Retina (tissue), 1 donor: Measurements from ENCODE around the gene TSPEAR.
A peak's percentile ranks its signal among the peaks of the same experiment; 100 is the strongest.
"Not testable (repeated sequence)": the region's sequence is repeated elsewhere in the genome, so short reads cannot be mapped to it uniquely, and the experiment has no call there.

Experiments
- DNase-seq: peaks from one replicate; pipeline ENCODE4 v3.0.0-alpha.2; 2016

Gene TSPEAR

DNA sequence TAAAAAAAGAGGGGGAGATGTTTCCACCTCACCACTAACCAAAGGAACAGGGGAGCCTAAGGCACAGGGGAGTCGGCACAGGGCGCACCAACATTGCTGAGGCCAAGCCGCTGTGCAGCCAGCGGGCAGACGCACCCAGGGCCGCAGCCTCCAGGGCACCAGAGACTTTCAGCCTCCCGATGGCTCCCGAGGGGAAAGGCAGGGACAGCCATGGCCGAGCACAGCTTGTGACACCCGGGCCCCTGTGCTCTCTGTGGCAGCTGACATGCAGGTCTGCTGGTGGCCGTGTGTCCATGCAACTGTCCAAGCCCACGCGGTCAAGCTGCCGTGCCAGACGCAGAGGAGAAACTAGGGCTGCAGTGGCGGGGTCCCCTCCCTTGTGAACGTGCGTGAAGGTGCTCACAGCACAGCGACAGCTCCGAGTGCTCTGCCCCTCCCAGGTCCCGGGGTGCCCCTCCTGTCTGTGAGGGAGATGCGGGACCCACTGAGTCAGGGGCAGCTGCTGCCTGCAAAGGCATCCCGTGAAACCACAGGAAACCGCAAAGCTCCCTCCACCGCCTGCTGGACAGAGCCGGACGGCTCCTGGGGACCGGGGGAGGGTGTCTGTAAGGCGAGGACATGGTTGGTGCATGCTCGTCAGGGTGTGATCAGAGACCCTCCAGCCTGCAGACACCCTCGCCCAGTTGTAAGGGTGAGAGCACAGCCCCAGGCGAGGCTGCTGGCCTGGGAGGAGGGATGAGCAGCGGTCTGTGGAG, 62.6 kb downstream of the TSPEAR start:
- DNase-seq: no peak

DNA sequence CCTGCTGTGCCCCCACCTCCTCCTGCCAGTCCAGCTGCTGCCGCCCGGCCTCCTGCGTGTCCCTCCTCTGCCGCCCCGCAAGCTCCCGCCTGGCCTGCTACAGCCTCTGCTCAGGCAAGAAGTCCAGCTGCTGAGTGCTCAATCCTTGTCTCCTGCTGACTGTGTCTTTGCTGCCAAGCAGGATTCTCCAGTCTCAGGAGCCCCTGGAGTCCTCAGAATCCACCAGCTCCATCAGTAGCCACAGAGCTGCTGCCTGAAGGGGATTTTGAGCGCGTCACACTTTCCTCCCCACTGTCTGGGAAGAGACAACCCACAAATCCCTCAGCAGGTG, 64.2 kb downstream of the TSPEAR start:
- peak; percentile 48 for DNase-seq

DNA sequence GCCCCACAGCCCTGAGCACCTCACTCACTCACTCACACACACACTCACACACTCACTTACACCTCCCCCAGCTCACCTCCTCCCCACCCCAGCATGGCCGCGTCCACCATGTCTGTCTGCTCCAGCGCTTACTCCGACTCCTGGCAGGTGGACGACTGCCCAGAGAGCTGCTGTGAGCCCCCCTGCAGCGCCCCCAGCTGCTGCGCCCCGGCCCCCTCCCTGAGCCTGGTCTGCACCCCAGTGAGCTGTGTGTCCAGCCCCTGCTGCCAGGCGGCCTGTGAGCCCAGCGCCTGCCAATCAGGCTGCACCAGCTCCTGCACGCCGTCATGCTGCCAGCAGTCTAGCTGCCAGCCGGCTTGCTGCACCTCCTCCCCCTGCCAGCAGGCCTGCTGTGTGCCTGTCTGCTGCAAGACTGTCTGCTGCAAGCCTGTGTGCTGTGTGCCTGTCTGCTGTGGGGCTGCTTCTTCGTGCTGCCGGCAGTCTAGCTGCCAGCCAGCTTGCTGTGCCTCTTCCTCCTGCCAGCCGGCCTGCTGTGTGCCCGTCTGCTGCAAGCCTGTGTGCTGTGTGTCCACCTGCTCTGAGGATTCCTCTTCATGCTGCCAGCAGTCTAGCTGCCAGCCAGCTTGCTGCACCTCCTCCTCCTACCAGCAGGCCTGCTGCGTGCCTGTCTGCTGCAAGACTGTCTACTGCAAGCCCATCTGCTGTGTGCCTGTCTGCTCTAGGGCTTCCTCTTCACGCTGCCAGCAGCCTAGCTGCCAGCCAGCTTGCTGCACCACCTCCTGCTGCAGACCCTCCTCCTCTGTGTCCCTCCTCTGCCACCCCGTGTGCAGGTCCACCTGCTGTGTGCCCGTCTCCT, 64.8 kb downstream of the TSPEAR start, which contains the start of gene KRTAP10-11:
Gene KRTAP10-11 (plus strand): TSS at position 49 of the 856 bp plus-strand sequence. CDS start 45 bp downstream, at position 94.
- not testable (repeated sequence) for DNase-seq

DNA sequence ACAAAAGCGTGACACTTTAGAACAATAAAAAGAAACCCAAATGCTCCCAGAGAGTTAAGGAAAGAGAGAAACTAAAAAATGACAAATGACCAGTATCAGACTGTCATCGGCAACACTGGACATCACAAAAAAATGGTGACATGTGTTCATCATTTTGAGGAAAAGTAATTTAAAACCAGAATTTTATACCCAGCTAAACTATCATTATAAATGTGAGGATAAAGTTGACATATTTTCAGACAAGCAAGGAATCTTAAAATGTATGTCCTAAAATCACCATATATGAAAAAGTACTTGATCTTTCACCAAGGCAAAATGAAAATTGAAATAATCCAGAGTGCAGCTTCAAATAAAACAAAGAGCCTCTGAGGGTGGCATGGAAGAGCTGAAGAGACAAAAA, 66.5 kb downstream of the TSPEAR start:
- no peak for DNase-seq

DNA sequence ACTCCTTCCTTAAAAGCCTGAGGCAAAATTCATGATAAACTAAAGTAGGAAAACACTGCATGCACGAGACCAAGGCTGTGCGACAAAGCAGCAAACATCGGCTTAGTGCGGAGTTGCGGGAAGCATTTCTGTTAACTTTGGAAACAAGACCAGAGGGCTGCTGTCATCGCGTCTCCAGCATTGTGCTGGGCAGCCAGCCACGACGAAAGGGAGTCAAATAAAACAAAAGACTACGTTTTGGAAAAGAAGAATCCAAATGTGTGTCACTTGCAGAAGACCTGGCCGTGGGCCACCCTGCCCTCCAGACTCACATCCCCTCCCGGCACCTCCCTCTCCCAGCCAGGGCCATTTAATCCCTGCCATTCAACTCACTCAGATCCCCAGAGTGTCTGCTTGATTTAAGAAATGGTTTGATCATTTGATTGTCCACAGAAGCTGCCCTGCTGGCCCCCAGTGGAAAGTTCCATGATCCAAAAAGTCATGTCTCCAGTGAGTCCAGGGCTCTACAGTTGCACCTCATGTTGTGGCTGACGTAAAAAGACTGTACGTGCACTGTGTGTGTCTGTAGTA, 67.5 kb downstream of the TSPEAR start:
- DNase-seq: no peak

DNA sequence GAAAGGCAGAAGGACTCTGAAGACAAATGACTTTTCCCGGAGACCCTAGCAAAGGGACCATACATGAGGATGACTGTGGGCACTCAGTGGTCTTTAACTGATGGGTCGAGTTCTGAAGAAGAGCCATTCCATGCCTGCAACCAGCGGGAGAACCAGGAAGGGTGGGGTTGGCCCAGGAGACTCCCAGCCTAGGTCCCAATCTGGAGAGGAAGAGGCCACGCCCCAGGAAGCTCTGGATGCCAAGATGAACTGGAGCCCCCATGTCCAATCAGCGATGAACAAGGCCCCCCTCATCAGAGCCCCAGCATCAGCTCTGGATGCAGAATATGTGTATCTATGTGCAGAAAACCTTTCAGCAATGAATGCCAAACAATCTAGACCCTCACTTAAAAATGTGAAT, 70.6 kb downstream of the TSPEAR start:
- DNase-seq: no peak

DNA sequence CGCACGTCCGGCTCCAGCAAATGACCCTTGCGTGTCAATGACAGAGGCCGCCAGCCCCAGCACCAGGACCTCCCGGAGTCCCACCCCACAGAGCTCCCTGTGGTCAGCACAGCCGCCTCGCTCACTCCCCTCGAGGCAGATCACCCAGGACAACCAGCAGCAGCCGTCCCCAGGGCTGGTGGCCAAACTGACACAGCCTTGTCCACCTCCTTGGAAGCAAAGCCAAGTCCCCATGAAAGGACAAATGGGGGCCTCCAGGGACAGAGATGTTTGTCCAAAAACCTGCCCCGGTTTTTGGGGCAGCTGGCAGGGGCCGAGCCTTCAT, 72.1 kb downstream of the TSPEAR start:
- no peak for DNase-seq

DNA sequence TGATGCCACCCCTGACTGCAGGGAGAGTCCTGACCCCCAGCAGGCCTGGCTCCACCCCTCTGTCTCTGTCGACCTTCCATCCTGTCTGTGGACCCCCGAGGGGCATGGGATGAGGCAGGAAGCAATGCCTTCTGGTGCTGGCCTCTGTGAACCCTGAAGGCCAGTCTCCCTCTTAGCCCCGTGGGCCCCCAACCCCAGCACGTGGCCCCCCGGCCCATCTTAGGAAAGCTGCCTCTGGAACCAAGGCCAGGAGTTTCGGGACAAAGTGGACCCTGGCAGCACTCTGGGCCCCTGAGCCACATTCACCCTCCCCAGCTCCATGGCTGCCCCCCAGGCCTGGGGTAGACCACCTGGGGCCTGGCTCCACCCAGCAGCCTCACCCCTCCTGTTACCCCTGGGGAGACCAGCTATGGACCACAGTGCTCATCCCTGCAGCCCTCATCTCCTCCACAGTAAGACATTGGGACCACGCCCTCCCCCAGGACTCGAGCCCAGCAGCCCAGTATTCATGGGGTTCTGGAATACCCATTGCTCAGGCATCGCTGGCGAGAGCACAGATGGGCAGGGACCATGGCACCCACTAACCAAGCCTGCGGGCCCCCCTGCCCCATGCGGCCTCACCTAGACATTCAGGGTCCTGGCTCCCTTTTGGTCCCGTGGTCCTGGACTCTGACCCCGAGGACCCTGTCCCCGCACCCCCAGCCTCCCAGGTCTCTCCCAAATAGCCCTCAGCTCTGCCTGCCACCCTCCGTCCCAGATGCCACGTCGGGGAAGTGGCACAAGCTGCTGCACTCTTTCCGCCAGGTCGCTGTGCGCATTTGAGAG, 72.7 kb downstream of the TSPEAR start:
- not testable (repeated sequence) for DNase-seq

DNA sequence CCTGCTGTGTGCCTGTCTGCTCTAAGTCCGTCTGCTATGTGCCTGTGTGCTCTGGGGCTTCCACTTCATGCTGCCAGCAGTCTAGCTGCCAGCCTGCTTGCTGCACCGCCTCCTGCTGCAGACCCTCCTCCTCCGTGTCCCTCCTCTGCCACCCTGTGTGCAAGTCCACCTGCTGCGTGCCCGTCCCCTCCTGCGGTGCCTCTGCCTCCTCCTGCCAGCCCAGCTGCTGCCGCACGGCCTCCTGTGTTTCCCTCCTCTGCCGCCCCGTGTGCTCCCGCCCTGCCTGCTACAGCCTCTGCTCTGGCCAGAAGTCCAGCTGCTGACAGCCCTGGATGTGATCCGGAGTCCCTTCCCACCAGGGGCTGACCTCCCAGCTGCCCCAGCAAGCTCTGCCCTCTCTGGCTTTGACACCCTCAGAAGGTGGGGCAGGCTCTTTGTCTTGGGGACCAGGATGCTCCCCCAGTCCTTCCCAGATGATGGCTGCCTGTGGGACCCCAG, 73.5 kb downstream of the TSPEAR start:
- DNase-seq: not testable (repeated sequence)

DNA sequence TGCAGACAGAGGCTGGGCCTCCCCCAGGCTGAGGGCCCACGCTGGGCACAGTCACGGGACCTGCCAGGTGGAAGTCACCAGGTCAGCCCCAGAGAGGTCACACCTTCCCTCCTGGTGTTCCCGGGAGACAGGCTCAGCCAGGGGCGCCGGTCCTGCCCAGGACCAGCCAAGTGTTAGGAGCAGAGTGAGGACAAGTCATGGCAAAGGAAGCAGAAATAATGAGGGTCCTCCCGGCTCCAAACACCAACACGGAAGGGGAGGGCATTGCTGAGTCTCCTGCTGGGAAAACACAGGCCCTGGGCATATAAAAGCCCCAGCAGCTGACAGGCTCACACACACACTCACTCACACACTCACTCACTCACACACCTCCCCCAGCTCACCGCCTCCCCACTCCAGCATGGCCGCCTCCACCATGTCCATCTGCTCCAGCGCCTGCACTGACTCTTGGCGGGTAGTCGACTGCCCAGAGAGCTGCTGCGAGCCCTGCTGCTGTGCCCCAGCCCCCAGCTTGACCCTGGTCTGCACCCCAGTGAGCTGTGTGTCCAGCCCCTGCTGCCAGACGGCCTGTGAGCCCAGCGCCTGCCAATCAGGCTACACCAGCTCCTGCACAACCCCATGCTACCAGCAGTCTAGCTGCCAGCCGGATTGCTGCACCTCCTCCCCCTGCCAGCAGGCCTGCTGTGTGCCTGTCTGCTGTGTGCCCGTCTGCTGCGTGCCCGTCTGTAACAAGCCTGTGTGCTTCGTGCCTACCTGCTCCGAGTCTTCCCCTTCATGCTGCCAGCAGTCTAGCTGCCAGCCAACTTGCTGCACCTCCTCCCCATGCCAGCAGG, 74.1 kb downstream of the TSPEAR start, which contains the start of gene KRTAP10-10:
Gene KRTAP10-10 (plus strand): TSS at position 339 of the 833 bp plus-strand sequence. CDS start 62 bp downstream, at position 401.
- DNase-seq: peak; percentile 81

DNA sequence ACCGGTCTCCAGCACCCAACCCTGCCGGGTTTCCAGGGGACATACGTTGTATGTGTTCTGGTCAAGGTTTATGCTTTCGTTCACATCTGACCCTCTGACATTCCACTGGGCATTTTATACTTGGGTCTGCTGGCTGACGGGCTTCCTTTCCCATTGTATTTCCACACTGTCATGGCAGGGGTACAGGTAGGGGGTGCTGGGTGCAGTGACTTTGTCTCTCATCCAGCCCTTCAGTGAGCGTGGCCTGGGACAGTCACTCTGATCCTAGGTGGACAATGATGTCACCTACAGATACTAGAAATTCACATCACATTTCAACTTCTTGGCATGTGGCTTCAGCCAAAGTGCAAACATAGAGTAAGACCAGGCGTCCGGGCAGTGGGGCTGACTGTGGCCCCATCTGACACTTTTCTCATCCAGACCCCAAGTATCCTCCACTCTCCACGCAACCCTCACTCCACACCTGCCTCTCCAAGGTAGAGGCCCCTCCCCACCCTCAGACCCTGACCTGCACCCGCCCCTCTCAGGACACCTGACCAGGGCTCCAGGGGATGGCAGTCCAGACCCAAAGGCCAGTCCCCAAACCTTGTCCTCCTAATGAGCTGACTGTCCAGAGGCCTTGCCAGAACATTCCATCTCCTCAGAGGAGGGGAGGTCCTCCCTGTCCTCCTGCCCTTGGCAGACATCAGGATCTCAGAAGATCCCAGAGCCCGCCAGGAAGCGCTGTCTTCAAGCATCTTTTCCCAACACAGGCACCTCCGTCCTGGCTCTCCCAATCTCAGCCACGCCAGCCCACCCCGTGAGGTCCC, 75.0 kb downstream of the TSPEAR start:
- DNase-seq: no peak

DNA sequence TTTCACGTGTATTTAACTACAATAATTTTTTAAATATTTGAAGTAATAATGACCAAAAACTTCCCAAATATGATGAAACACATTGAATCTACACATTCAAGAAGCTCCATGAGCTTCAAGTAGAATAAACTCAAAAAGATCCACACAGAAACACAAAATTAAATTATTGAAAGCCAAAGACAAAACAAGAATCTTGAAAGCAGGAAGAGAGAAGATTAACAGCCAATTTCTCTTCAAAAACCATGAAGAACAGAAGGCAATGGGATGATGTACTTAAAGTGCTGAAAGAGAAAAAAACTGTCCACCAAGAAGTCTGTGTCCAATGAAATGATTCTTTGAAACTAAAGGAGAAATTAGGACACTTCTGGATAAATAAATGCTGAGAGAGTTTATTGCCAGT, 79.3 kb downstream of the TSPEAR start:
- DNase-seq: no peak

DNA sequence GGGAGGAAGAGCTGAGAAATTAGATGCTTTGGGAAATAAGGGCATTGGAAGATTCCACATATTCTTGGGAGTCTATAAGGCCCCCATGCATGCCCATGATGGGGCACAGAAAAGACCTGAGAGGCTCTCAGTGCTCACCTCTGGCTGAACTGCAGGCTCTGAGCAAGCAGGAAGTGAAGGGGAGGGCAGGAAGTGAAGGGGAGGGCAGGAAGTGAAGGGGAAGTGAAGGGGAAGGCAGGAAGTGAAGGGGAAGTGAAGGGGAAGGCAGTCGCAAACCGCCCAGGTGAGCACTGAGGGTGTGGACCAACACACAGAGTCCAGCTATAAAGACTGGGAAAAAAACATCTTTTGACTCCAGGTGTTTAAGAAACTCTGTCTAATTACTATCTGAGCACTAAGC, 80.9 kb downstream of the TSPEAR start:
- no peak for DNase-seq

DNA sequence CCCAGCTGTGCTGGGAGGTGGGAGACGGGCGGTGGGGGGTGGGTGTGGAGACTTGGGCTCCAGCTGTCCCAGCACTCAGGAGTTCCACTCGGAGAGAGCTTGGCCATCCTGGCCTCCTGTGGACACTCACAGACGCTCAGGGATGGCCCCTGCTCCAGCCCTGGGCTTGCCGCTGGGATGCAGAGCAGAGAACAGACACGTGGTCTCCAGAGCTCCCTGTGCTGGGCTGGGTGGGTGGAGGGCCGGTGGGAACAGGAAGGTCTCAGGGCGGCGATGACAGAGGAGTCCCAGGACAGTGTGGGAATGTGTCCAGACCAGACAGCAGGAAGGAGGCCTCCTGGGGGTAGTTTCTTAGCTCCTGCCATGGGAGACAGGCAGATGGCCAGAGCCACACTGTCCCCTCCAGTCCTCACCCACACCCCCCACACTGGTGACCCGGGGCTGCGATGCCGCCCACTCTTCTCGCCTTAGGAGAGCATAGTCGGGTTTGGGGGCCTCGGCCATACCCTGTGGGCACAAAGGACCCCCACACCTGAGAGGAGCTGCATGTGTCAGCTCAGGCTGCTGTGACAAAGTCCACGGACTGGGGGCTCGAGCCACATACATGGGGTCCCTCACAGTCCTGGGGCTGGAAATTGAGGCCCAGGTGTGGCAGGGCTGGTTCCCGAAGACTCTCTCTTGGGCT, 82.5 kb downstream of the TSPEAR start:
- no peak for DNase-seq

DNA sequence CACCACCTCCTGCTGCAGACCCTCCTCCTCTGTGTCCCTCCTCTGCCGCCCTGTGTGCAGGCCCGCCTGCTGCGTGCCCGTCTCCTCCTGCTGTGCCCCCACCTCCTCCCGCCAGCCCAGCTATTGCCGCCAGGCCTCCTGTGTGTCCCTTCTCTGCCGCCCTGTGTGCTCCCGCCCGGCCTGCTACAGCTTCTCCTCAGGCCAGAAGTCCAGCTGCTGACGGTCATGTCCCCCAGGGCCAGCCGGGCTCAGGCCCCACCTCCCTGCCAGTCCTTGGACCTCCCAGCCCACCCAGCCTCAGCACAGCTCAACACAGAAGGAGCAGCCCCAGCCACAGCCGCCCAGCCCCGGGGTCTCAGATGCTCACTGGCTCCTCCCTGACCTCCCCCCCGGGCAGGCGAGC, 83.5 kb downstream of the TSPEAR start:
- peak; percentile 57 for DNase-seq

DNA sequence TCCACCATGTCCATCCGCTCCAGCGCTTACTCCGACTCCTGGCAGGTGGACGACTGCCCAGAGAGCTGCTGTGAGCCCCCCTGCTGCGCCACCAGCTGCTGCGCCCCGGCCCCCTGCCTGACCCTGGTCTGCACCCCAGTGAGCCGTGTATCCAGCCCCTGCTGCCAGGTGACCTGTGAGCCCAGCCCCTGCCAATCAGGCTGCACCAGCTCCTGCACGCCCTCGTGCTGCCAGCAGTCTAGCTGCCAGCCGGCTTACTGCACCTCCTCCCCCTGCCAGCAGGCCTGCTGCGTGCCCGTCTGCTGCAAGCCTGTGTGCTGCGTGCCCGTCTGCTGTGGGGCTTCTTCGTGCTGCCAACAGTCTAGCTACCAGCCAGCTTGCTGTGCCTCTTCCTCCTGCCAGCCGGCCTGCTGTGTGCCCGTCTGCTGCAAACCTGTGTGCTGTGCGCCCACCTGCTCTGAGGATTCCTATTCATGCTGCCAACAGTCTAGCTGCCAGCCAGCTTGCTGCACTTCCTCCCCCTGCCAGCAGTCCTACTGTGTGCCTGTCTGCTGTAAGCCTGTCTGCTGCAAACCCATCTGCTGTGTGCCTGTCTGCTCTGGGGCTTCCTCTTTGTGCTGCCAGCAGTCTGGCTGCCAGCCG, 84.1 kb downstream of the TSPEAR start:
- not testable (repeated sequence) for DNase-seq

DNA sequence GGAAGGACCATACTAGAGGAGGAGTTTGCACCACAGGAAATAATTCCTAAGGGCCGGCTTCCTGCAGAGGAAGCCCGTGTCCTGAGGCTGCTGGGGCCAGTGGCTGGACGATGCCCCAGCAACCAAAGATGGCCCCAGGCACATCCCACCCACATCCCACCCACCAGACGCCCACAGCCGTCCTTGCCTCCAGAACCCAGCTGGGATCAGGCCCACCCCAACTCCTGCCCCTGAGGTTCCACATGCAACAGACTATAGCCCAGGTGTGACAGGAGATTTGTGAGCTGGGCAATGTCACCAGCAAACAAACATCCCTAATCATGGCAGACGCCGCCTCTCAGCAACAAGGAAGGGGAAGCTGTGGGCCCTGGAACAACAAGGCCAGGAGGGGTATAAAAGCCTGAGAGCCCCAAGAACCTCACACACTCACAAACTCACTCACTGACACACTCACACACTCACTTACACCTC, 84.7 kb downstream of the TSPEAR start, which contains the start of gene KRTAP10-9:
Gene KRTAP10-9 (plus strand): TSS at position 421 of the 471 bp plus-strand sequence. CDS start 79 bp downstream, outside the sequence.
- DNase-seq: no peak

DNA sequence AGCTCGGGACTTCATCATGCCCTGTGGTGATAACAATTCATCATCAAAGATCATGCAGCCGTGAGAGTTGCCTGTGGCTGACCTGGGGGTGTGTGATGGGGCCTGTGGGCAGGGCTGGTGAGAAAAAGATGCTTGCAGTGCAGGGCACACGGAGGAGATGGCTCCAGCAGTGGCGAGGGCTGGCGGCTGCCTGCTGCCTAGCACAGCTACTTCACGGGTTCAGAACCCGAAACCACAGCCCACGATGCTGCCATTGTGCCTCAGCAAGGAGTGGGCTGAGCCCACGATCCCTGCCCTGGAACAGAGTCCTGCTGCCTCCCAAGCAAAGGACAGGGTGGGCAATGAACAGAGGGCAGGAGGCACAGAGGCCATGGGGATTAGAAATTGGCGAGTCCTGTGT, 85.1 kb downstream of the TSPEAR start:
- DNase-seq: no peak

DNA sequence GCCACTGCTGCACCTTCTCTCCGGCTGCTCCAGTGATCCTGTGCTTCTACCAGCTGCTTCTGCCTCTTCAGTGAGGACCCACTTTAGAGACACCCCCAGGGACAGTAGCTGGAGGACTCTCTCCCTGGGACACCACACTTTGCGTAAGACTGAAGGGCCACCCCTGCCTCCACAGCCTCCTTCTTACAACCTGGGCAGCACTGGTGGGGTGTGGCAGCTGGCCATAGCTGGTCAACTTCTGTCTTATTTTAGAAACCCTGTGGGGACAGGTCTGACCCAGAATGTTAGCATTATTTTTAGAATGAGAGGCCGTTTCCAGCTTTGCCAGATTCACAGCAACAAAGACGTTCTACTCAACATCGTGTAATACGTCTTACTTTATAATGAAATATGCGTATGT, 85.6 kb downstream of the TSPEAR start:
- DNase-seq: no peak
